HG02938 (cell line): ENCODE results near the gene HOXC9.

Experiments used
- ATAC-seq: cut with Tn5 transposase; IDR thresholded peaks from one replicate; pipeline ENCODE4 v1.9.1; 2021; ENCODE audit warnings: mild to moderate bottlenecking, moderate library complexity; ENCODE audit not compliant: unreplicated experiment

The HOXC9 gene

GRCh38 chr12:54011665-54012532 is 11.9 kb downstream of the HOXC9 start:
- ATAC-seq = no peak

GRCh38 chr12:54012631-54013409 is 12.9 kb downstream of the HOXC9 start:
- no peak for ATAC-seq

DNA sequence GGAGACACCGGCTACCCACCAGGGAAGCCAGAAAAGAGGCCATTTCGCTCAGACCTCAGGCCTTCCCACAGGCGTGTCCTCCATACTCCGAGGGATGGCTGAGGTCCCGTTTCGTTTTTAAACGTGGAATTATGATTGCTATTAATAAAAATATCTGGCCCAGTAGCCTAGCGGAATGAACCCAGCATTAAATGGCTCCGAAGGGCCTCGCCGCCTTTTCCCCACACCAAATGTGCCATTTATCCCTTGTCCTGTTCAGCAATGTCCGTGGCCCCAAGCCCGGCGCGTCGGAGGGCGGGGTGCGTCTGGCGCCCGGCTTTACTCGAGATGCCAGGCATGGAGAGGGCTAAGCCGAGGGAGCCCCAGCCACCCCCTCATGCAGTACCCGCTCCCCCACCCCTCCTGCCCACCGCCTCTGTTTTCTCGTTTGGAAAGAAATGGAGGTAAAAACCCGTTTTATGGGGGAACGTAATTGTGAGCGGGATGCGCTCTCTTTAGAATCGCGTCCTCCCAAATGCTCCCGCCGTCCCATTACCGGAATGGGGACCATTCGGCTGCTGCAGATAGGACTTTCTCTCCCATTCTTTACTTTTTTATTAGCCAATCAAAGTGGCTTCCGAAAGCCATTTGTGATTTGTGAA is 14.5 kb downstream of the HOXC9 start:
- no peak for ATAC-seq

GRCh38 chr12:54015018-54015931 is 15.3 kb downstream of the HOXC9 start:
- no peak for ATAC-seq

DNA sequence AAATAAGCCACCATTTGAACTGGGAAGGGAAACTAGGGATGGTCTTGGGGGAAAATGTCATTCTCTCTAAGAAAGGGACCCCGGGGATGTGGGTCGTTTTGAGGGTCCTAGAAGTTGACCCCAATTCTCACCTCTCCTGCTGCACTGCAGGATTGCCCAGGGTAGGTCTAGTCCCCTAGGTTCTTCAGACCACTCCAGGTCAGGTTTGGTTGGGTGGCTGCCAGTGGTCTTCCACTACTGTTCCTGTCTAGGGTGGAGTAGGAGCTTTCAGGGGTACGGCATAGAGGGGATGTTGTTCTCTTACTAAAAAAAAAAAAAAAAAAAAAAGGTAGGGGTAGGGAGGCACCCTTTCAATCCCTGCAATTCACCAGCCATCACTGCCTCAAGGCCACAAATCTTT is 16.1 kb downstream of the HOXC9 start:
- ATAC-seq = no peak

- no peak for ATAC-seq
These were observed 16.6 kb downstream of the HOXC9 start for GRCh38 chr12:54016478-54016964.

- peak; percentile 26 for ATAC-seq
These were observed 17.2 kb downstream of the HOXC9 start for GRCh38 chr12:54017027-54017788.

DNA sequence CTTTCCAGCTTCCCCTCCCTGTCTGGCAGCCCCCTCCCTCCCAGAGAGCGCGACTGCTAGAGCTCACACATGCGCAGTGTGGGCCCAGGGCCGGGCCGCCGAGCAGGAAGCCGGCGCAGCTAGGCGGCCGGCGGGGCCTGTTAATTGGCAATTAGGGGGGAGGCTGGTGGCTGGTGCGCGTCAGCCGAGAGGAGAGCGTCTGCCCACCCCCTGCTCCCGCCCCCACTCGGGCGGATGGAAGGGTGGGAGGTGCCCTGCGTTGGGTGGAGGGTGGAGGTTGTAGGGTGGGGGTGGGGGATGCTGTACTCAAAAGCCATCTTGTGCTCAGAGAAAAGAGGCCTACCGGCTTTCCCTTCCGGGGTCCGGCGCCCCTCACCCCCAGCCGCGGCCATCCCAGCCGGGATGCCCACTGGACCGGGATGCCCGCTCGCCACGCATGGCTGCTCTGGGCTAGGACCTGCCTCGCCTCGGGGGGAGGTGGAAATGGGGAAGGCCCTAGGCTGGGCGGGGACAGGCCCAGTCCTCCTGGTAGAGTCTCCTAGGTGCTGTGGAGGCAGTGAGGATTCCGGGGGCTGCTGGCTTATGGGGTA is 18.0 kb downstream of the HOXC9 start:
- peak; percentile 59 for ATAC-seq

DNA sequence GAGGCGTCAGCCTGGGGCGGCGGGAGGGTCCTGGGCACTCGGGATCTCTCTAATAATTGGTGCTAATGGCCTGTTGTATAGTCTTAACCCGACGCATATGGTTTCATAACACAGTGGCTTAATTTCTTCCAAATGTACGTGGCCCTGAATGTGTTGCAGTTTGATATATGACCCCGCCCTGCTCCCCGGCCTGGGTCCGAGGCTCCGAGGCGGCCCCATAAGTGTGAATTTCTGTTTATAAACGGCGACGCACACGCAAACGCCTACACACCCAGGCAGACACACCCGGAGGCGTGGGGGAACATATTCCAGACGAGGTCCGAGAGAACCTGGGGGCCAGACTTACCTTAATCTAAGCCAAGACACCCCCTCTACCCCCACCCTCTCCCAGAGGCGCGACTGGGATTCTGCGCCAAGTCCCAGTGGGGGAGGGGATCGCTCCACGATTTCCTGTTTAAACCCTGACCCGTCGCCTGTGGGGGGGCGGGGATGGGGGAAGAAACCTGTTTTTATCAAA is 18.6 kb downstream of the HOXC9 start:
- ATAC-seq = no peak

DNA sequence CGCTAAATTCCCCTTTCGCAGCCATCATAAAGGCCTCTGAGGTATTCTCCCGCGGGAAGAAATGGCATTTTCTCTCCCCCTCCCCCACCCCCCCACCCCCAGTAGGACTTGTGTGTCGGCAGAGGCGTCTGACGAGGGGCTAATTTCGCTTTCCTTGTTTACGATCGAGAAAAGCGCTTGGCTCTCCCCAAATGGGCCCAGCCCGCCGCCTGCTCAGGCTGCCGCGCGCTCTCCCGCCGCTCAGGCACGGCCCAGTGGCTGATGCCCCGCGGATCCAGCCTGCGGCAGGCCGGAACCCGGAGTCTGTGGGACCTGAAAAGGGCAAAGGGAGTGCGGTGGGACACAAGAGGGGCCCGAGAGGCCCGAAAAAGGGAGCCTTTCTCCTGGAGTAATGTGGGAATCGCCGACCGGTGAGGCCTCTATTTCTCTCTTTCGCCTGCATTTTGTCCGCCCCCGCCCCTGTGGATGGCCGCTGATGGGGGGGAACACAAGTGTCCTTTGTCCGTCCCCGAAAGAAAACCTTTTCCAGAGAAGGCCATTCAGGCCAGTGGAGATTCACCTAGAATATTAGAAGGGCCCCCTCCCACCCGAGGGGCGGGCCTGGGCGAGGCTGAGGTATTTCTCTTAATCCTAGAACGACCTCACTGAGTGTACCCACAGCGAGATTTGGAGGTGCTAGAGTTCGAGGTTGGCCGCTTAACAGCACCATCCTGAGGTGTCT is 19.3 kb downstream of the HOXC9 start:
- ATAC-seq = no peak

DNA sequence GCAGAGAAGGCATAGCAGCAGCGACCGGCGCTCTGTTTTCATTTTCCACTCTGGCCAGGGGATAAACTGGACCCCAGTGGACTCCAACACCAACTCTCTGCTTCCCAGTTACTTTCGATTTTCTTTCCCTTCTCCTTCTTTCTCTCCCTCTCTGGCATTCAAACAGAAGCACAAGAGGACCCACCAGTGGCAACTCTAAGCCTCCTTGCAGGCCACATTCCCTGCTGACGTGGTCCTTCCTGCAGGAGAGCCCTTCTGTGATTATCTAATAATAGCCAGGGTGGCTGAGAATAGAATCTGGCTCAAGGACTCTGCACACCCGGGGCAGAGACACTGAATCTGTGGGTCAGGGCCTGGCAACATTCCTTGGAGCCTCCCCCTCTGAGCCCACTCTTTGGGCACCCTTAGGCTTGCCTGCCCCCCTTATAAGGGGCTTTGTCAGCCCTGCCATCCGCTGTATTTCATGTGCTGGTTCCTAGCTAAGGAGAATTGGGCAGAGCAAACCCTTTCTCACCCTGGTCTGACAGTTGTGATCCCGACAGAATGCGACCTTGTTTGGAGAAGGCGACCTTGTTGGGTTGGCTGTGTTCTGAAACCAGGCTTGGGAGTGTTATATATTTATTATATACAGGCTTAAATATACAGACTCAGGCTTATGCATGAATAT is 20.1 kb downstream of the HOXC9 start:
- no peak for ATAC-seq

- ATAC-seq = no peak
These were observed 20.8 kb downstream of the HOXC9 start for GRCh38 chr12:54020591-54021405.

- no peak for ATAC-seq
These were observed 21.6 kb downstream of the HOXC9 start for GRCh38 chr12:54021432-54022013.

DNA sequence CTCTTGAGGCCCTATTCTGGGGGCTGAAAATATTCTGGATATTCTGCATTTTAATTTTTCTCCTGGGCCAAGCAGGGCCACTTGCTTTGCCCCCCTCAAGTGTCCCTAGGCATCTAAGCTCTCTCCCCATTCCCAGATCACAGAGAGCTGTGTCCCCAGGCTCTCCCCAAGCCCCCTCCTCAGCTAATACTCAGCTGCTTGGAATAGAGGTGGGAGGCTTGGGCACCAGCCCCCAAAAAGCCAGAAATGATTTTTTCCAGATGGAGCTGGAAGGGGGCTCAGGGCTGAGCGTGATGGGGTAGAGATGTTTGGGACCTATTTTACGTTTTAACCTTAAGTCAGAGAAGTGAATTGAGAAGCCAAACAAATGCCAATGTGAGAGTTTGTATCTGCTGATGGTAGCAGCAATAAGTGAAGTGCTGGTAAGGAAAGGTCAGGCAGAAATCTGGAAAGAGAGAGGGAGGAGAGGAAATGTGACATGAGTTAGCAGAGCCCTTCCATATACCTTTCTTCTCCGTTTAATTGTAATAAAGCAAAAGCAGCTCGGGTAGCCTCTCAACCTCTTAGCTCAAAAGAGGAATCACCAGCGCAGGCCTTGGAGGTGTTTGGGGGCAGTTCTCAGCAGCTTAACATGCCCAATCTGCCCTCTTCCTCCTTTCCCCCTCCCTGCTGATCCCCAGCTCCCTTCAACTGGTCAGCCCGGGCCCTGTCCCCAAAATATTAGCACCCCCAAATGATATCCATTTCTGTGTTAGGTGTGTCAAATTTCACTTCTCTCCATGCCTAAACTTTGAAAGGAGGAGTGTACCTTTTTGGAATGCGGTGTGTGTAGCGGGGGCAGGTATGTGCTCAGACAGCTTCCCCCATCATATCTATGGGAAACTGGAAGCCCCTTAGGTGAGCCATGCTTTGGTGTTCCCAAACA is 23.3 kb downstream of the HOXC9 start:
- no peak for ATAC-seq

DNA sequence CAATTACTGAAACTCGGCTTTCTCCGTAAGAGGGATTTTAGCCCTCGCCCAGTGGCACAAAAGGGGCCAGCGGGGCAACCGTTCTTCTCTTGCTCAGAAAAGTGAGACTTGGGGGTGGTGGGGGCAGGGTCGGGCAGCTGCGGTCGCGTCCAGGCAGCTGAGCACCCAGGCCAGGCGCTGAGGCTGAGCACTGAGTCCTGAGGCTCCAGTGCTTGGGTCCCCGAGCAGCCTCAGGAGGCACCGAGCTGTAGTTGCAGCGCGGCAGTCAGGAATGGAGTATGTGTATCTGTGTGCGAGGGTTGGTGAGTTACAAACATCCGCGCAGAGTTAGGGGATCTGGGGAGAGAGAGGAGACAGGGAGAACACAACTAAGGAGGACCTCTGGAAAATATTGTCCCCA is 24.2 kb downstream of the HOXC9 start:
- ATAC-seq = no peak
